Trophoblast cell (in vitro differentiated cells and primary cell): ENCODE results near the gene NEK2.

ENCODE experiments used
- DNase-seq, 2 donors: peaks; one replicate each; pipeline ENCODE4 v3.0.0-alpha.2; 2016
- H2AFZ ChIP-seq: 2 replicates; pipeline ENCODE4 v1.6.1; 2013; ENCODE audit warnings: low read length, moderate library complexity, mild to moderate bottlenecking; ENCODE audit not compliant: insufficient read depth, poor library complexity
- H2AK5ac ChIP-seq: 2 replicates; pipeline ENCODE4 v1.6.1; 2013; ENCODE audit warnings: mild to moderate bottlenecking, low read length
- H2BK120ac ChIP-seq: 2 replicates; pipeline ENCODE4 v1.6.1; 2013; ENCODE audit warnings: low read length, mild to moderate bottlenecking, moderate library complexity; ENCODE audit not compliant: insufficient read depth, poor library complexity
- H2BK12ac ChIP-seq: 2 replicates; pipeline ENCODE4 v1.6.1; 2013; ENCODE audit warnings: mild to moderate bottlenecking, low read length, moderate library complexity
- H2BK5ac ChIP-seq: 2 replicates; pipeline ENCODE4 v1.6.1; 2013; ENCODE audit warnings: low read length, low read depth, moderate library complexity, mild to moderate bottlenecking; ENCODE audit not compliant: poor library complexity
- H3K14ac ChIP-seq: 2 replicates; pipeline ENCODE4 v1.6.1; 2013; ENCODE audit warnings: mild to moderate bottlenecking, low read length
- H3K18ac ChIP-seq: 2 replicates; pipeline ENCODE4 v1.6.1; 2013; ENCODE audit warnings: mild to moderate bottlenecking, low read length
- H3K23ac ChIP-seq: 2 replicates; pipeline ENCODE4 v1.6.1; 2013; ENCODE audit warnings: low read length
- H3K27ac ChIP-seq: 2 replicates; pipeline ENCODE4 v1.5.1; 2013; ENCODE audit warnings: low read depth, mild to moderate bottlenecking, inconsistent platforms, low read length, moderate library complexity
- H3K27me3 ChIP-seq: 2 replicates; pipeline ENCODE4 v1.6.1; 2013; ENCODE audit warnings: inconsistent platforms, mild to moderate bottlenecking, low read length, moderate library complexity; ENCODE audit not compliant: insufficient read depth
- H3K36me3 ChIP-seq, 2 experiments: 1 replicate in 1 of 2; 2 replicates in 1 of 2; pipeline ENCODE4 v1.6.1; 2013; ENCODE audit warnings: low read length in 2 of 2, mild to moderate bottlenecking in 2 of 2, moderate library complexity in 1 of 2; ENCODE audit not compliant: insufficient read depth in 2 of 2, control insufficient read depth in 1 of 2
- H3K4ac ChIP-seq: 2 replicates; pipeline ENCODE4 v1.6.1; 2013; ENCODE audit warnings: low read depth, mild to moderate bottlenecking, low read length, moderate library complexity
- H3K4me1 ChIP-seq, 2 experiments: 1 replicate in 1 of 2; 2 replicates in 1 of 2; pipeline ENCODE4 v1.6.1; 2013; ENCODE audit warnings: low read length in 2 of 2, mild to moderate bottlenecking in 2 of 2, moderate library complexity in 1 of 2; ENCODE audit not compliant: insufficient read depth in 2 of 2, control insufficient read depth in 1 of 2
- H3K4me2 ChIP-seq: 2 replicates; pipeline ENCODE4 v1.6.1; 2013; ENCODE audit warnings: inconsistent platforms, mild to moderate bottlenecking, low read length, moderate library complexity
- H3K4me3 ChIP-seq: 2 replicates; pipeline ENCODE4 v1.5.1; 2013; ENCODE audit warnings: mild to moderate bottlenecking, low read depth, low read length, inconsistent platforms
- H3K79me1 ChIP-seq: one replicate; pipeline ENCODE4 v1.6.1; 2013; ENCODE audit warnings: low read length
- H3K79me2 ChIP-seq: 2 replicates; pipeline ENCODE4 v1.6.1; 2013; ENCODE audit warnings: low read length, mild to moderate bottlenecking; ENCODE audit not compliant: control insufficient read depth, insufficient read depth, poor library complexity
- H3K9ac ChIP-seq: 2 replicates; pipeline ENCODE4 v1.6.1; 2013; ENCODE audit warnings: mild to moderate bottlenecking, low read length
- H3K9me3 ChIP-seq: 2 replicates; pipeline ENCODE4 v1.6.1; 2013; ENCODE audit warnings: low read depth, mild to moderate bottlenecking, control low read depth, inconsistent platforms, low read length; ENCODE audit not compliant: insufficient read depth
- H4K12ac ChIP-seq: 2 replicates; pipeline ENCODE4 v1.6.1; 2013; ENCODE audit warnings: low read depth, mild to moderate bottlenecking, low read length, moderate library complexity
- H4K8ac ChIP-seq: 2 replicates; pipeline ENCODE4 v1.6.1; 2013; ENCODE audit warnings: low read depth, mild to moderate bottlenecking, low read length, moderate library complexity
- H4K91ac ChIP-seq: one replicate; pipeline ENCODE4 v1.6.1; 2013; ENCODE audit warnings: low read depth, mild to moderate bottlenecking, low read length, moderate library complexity
- WGBS: extraction: QIAGEN DNeasy Blood & Tissue Kit; methylation state at CpG from one replicate; pipeline ENCODE4 v1.1.7; 2013; ENCODE audit warnings: missing lambda C conversion rate; ENCODE audit not compliant: insufficient read length, insufficient coverage; ENCODE audit errors: extremely low coverage; 5-methylcytosine and 5-hydroxymethylcytosine counted together

Gene NEK2

DNA sequence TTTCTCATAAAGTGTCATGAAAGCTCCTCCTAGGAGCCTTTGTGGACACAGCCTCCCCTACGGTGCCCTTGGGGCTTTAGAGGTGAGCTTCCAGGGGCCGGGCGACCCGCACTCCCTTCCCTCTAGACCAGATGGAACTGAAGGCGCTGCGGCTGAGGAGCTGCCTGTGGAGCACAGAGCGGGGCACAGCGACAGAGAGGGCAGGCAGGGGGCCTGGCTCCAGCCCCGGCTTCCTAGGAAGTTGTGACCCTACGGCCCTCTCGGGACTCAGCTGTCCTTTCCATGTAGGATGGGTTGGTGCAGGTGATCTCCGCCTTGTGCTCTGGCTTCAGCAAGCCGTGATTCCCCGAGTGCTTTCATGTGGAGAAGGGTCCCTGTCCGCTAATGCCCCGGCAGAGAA, 23.6 kb upstream of the NEK2 start:
- H3K4ac ChIP-seq: no peak overlapping the region
- H3K9ac ChIP-seq: no peak overlapping the region
- DNase-seq: no peak
- H4K8ac ChIP-seq: no peak overlapping the region
- H3K4me3 ChIP-seq: no peak overlapping the region
- no peaks in the 10 kb centered on the region for H3K36me3 ChIP-seq
- H2BK5ac ChIP-seq: no peak overlapping the region
- H3K27ac ChIP-seq: no peak overlapping the region
- peaks cover 0 to 5% of the 10 kb centered on the region in 2 experiments for H3K4me1 ChIP-seq
- no CpG with 5 or more reads among the region's 16 CpGs for whole genome bisulfite sequencing
- no peaks in the 10 kb centered on the region for H3K79me2 ChIP-seq
- H2BK12ac ChIP-seq: no peak overlapping the region
- H3K9me3 ChIP-seq: peaks cover 2% of the 10 kb centered on the region
- no peak overlapping the region for H4K12ac ChIP-seq
- no peaks in the 10 kb centered on the region for H3K79me1 ChIP-seq
- peak overlapping the region; percentile 61 for H3K4me2 ChIP-seq
- H3K18ac ChIP-seq: no peak overlapping the region
- no peak overlapping the region for H2AK5ac ChIP-seq
- no peak overlapping the region for H4K91ac ChIP-seq
- no peak overlapping the region for H2BK120ac ChIP-seq
- H3K23ac ChIP-seq: no peak overlapping the region
- no peak overlapping the region for H2AFZ ChIP-seq
- H3K14ac ChIP-seq: no peak overlapping the region
- no peaks in the 10 kb centered on the region for H3K27me3 ChIP-seq

DNA sequence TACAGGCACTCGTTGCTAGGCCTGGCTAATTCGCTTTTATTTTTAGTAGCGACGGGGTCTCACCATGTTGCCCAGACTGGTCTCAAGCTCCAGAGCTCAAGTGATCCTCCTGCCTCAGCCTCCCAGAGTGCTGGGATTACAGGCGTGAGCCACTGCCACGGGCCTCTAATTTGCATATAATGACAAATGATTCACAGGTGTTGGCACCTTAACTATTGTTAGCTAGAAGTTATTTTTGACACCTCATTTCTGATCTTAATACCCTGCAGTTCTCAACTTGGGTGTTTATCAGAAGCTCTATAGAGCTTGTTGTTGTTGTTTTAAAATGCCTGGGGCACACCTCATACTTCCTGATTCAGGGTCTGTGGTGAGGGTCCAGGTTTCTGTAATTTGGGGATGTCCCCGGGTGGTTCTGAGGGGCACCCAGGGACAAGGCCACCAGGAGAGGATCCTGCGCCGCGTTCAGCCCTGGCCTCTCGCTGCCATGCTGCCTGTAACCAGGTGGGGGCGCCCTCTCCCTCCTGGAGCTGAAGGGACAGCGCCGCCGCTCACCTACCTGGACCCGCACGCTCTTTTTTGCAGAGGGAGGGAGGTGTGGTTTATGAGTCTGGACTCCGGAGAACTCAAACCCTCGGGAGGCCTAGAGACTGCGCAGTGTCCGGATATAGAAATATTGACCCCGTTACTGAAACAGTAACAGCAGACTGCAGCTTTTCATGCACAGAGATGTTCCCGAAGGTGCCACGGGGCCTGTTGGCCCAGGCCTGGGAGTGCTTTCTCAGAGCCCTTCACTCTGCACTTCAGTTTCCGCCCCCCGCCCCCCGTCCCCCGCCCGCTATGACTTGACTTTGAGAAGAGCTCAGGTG, 23.0 kb upstream of the NEK2 start:
- Histone ChIP-seq H3K4me2 (peak overlapping the region; percentile 61), H4K91ac (no peak overlapping the region), H3K79me1 (no peaks in the 10 kb centered on the region), H3K23ac (no peak overlapping the region), H2AFZ (no peak overlapping the region), H4K8ac (no peak overlapping the region), H2BK5ac (no peak overlapping the region), H3K4ac (no peak overlapping the region), H3K9ac (no peak overlapping the region), H3K27me3 (no peaks in the 10 kb centered on the region), H3K14ac (no peak overlapping the region), H3K18ac (no peak overlapping the region), H3K27ac (no peak overlapping the region), H3K4me1 (peaks cover 0 to 5% of the 10 kb centered on the region in 2 experiments), H2BK120ac (no peak overlapping the region), H2BK12ac (no peak overlapping the region), H3K4me3 (no peak overlapping the region), H3K36me3 (no peaks in the 10 kb centered on the region), H3K9me3 (peaks cover 2% of the 10 kb centered on the region), H2AK5ac (no peak overlapping the region), H4K12ac (no peak overlapping the region), H3K79me2 (no peaks in the 10 kb centered on the region)
- DNase-seq: peak; percentile 58 to 83
- WGBS: no CpG with 5 or more reads among the region's 29 CpGs

DNA sequence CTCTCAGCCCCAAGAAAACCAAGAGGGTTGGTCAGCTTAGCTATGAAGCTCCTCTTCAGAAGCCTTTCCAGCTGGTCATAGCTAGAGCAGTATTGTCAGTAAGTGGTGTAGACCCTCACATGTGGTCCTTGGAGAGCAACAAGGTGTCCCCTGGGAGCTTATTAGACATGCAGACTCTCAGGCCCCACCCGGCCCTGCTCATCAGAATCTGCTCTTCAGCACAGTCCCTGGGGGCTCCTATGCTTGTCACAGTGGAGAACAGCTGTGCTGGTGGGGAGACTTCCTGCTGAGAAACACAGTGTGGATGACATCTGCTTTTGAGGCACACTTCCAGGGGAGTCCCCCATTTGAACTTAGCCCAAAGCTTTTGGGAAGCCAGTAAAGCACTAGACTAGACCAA, 21.9 kb upstream of the NEK2 start:
- Histone ChIP-seq H3K9me3 (peaks cover 2% of the 10 kb centered on the region), H2BK120ac (no peak overlapping the region), H3K18ac (no peak overlapping the region), H3K27ac (no peak overlapping the region), H3K9ac (no peak overlapping the region), H3K4me2 (no peak overlapping the region), H4K91ac (no peak overlapping the region), H3K79me1 (no peaks in the 10 kb centered on the region), H3K4me1 (peaks cover 0 to 5% of the 10 kb centered on the region in 2 experiments), H3K4me3 (no peak overlapping the region), H2AK5ac (no peak overlapping the region), H4K8ac (no peak overlapping the region), H4K12ac (no peak overlapping the region), H2BK5ac (no peak overlapping the region), H3K4ac (no peak overlapping the region), H3K27me3 (no peaks in the 10 kb centered on the region), H3K36me3 (no peaks in the 10 kb centered on the region), H2BK12ac (no peak overlapping the region), H3K23ac (no peak overlapping the region), H2AFZ (no peak overlapping the region), H3K79me2 (no peaks in the 10 kb centered on the region), H3K14ac (no peak overlapping the region)
- no peak for DNase-seq
- WGBS: no CpG with 5 or more reads among the region's 1 CpG

DNA sequence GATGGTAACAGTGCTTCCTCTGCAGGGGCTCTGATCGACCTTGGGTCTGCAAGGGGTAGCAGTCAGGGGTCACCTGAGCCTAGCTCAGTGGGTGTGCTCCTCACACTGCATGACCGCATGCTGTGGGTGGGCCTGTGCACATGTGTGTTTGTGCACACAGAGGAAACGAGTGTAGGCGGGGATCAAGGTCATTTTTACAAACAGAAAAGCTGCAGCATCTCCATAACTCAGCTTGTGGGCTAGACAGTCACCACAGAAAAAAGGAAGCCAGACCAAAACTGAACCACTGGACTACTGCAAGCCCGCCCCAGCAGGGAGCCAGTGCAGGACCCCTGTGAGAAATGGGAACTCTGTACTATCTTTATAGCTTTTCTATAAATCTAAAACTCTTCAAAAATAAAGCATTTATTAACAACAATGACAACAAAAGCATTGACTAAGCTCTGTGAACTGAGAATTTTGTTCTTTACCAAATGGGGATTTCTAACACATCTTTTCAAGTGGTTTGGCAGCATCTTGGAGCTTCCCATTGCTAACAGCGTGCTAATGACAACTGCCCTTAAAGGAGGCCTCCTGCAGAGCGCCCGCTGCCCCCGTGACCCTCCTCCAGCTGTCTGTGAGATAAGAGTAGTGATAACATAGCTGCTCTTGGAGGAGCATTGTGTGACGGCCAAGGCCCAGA, 19.9 kb upstream of the NEK2 start:
- no CpG with 5 or more reads among the region's 10 CpGs for WGBS
- H2BK12ac ChIP-seq: no peak overlapping the region

More for the DNA sequence above, 19.9 kb upstream of the NEK2 start:
- Histone ChIP-seq H2BK5ac (no peak overlapping the region), H3K9ac (no peak overlapping the region), H4K8ac (no peak overlapping the region), H3K36me3 (no peaks in the 10 kb centered on the region), H3K4me3 (no peak overlapping the region), H4K91ac (no peak overlapping the region), H2BK120ac (no peak overlapping the region), H3K79me2 (no peaks in the 10 kb centered on the region), H3K27me3 (no peaks in the 10 kb centered on the region), H3K27ac (no peak overlapping the region), H4K12ac (no peak overlapping the region), H3K4me1 (peaks cover 0 to 2% of the 10 kb centered on the region in 2 experiments), H3K9me3 (peaks cover 2% of the 10 kb centered on the region), H3K4ac (no peak overlapping the region), H2AFZ (no peak overlapping the region), H3K4me2 (no peak overlapping the region), H3K79me1 (no peaks in the 10 kb centered on the region), H3K18ac (no peak overlapping the region), H3K23ac (no peak overlapping the region), H2AK5ac (no peak overlapping the region), H3K14ac (no peak overlapping the region)
- DNase-seq: no peak
